NCI-H524 treated with DMSO at 0.1 percent for 48 hours (cell line): ENCODE results near the gene RBL1.
"Not testable (repeated sequence)": the region's sequence is repeated elsewhere in the genome, so short reads cannot be mapped to it uniquely, and the experiment has no call there.

Experiments used
- DNase-seq: peaks from one replicate; lab custom pipeline; 2025; lab: John Stamatoyannopoulos, UW

The RBL1 gene

GRCh38 chr20:37095599-37096414, at the start of gene RBL1:
Gene RBL1, minus strand, starts transcription at chr20:37095997. Its CDS starts 69 bp downstream, at chr20:37095928.
- peak; percentile 53 for DNase-seq

GRCh38 chr20:37144856-37145404, 49.1 kb upstream of the RBL1 start:
- DNase-seq, result no peak

- DNase-seq, result no peak
Observed at GRCh38 chr20:37142708-37143107, 46.9 kb upstream of the RBL1 start.

- no peak for DNase-seq
Observed at GRCh38 chr20:37137547-37137946, 41.8 kb upstream of the RBL1 start.

- no peak for DNase-seq
Observed at GRCh38 chr20:37133952-37134351, 38.2 kb upstream of the RBL1 start.

DNA sequence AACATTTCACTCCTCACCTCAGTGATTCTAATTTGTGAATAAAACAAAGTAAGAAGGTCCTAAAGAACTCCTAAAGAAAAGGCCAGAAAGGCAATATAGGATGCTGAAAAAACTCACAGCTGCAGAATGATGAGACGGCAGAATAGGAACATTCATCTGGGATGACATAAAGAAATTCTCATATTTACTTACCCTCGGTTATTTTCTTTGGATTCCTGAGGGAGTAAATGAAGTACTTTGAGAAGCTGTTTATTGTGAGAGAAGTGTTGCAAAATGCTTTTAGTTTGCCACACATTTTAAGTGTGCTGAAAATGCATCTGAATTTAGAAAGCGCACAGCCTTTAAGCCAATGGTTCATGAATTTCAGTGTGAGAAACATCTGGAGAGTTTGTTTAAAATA, 35.7 kb upstream of the RBL1 start:
- DNase-seq, result no peak

DNA sequence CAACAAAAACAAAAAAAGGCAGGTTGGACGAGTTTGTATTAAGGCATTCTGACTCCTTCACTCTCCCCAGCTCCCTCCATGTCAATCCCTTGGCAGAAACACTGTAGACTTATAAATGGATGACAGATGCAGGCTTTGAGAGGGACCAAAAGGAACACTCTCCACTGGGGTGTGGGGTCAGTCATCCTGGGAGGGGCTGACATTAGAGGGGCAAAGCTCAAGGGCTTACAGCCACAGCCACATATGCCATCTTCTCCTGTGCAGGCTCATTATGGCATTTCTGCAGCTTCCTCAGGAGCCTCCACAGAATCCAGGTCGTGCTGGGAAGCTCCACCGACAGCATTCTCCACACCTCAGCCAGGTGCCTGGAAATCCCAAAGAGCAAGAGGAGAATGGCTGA, 33.0 kb upstream of the RBL1 start:
- no peak for DNase-seq

DNA sequence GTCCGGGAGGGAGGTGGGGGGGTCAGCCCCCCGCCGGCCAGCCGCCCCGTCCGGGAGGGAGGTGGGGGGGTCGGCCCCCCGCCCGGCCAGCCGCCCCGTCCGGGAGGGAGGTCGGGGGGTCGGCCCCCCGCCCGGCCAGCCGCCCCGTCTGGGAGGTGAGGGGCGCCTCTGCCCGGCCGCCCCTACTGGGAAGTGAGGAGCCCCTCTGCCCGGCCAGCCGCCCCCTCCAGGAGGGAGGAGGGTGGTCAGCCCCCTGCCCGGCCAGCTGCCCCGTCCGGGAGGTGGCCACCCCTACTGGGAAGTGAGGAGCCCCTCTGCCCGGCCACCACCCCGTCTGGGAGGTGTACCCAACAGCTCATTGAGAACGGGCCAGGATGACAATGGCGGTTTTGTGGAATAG, 30.5 kb upstream of the RBL1 start:
- not testable (repeated sequence) for DNase-seq

- no peak for DNase-seq
Observed at GRCh38 chr20:37123441-37123840, 27.6 kb upstream of the RBL1 start.

- DNase-seq, result no peak
Observed at GRCh38 chr20:37120497-37120896, 24.7 kb upstream of the RBL1 start.

DNA sequence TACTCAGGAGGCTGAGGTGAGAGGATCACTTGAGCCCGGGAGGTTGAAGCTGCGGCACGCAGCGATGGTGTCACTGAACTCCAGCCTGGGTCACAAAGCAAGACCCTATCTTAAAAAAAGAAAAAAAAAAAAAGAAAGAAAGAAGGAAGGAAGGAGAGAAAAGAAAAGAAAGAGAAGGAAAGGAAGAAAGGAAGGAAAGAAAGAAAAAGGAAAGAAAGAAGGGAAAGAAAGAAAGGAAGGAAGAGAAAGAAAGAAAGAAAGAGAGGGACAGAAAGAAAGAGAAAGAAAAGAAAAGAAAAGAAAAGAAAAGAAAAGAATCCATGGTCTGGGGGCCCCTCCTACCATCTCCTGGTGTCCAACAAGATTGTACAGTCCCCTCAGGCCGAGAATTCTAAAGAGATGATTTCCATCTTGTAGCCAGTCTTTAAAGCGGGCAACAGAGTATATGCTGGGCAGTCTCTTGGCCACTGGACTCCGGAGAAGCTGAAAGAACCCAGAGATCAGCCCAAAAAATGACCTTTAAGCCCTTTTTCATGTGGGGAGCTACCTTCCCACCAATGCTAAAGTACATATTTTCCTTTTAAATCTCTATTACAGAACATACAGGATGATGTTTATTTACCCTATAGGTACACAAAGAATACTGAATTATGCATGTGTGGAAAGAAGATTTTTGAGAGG, 23.7 kb upstream of the RBL1 start:
- no peak for DNase-seq

DNA sequence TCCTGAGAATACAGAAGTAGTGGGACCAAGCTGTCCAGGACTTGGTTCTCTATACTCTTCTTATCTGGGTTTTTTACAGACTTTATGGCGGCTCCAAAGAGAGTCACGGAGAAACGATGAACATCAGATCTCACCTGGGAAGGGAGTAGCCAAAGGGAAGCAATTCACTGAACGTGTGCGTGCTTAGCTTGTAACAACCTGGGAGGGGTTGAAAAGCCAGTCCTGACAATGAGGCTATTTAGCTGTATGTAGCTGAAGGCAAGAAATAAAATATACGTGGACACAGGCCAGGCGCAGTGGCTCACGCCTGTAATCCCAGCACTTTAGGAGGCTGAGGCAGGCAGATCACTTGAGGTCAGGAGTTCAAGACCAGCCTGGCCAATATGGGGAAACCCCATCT, 18.2 kb upstream of the RBL1 start:
- DNase-seq, result no peak

GRCh38 chr20:37111926-37112455, 16.2 kb upstream of the RBL1 start:
- no peak for DNase-seq

GRCh38 chr20:37108676-37109075, 12.9 kb upstream of the RBL1 start:
- DNase-seq, result no peak

GRCh38 chr20:37102571-37102970, 6.8 kb upstream of the RBL1 start:
- no peak for DNase-seq

- DNase-seq, result no peak
Observed at GRCh38 chr20:37096415-37097041, 731 bp upstream of the RBL1 start.

DNA sequence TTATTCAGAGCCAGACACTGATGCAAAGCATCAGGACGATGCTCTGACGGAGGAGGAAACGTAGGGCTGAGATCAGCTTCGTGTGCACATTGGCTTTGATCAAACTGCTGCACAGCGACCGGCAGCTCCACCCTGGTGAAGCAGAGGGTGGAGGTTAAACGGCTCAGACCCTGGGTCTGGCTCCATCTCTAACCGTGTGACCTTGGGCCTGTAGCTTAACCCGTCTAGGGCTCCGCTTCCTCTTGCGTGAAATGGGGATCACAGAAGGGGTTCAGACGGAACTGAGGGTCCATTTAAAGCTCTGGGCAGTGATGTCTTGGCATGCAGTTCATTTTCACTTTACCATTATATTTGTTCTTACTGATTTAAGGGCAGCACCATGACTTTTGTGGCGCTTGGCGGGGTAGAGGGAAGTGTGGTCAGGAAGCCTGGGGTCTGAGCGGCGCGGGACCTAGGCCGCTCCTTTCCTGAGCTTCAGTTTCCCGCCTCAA, 644 bp downstream of the RBL1 start:
- no peak for DNase-seq

- DNase-seq, result no peak
Observed at GRCh38 chr20:37090407-37090806, 5.4 kb downstream of the RBL1 start.

GRCh38 chr20:37081717-37082289, 14.0 kb downstream of the RBL1 start:
- DNase-seq, result no peak

GRCh38 chr20:37077009-37077408, 18.8 kb downstream of the RBL1 start:
- DNase-seq, result no peak

DNA sequence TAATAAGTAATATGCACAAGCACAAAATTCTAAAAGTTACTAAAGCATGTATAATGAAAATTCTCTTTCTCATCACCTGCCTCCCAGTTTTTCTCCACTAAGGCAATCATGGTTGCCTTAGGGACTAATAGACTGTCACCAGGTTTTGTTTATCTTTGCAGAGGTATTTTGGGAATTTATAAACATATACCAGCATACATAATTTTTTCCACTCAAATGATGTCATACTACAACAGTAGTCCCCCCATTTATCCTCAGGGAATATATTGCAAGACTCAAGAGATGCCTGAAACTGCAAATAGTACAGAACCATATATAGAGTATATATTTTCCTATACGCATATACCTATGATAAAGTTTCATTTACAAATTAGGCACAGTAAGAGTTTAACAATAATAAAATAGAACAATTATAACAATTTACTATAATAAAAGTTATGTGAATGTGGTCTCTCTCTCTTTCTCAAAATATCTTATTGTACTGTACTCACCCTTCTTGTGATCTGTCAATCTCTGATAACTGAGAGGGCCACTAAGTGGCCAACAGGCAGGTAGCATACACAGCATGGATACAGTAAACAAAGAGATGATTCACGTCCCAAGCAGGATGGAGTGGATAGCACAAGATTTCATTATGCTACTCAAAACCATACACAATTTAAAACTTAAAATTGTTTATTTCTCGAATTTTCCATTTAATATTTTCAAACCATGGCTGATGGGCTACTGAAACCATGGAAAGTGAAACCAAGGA, 19.7 kb downstream of the RBL1 start:
- no peak for DNase-seq
